GM03348 (cell line): ENCODE measurements around the gene MRAP.
"Not testable (repeated sequence)": the region's sequence is repeated elsewhere in the genome, so short reads cannot be mapped to it uniquely, and the experiment has no call there.

Source experiments
- DNase-seq: peaks from one replicate; pipeline ENCODE4 v3.0.0; 2012; ENCODE audit warnings: low spot score

MRAP gene

DNA sequence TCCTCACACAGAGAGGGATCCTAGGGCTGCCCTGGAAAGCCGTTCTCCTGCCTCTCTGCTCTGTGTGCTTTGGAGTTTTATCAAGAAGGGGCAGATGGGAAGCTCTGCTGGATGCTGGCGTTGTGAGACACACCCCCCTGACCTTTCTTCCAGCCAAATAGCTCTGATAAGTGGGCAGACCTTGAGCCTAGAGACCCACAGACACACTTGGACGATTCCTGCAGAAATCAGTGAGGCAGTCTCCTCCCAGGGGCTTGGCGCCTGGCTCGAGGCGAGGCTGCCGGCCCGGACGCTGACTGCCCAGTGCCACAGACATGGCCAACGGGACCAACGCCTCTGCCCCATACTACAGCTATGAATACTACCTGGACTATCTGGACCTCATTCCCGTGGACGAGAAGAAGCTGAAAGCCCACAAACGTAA, at the start of gene MRAP:
MRAP (plus strand) TSS at position 198 of the 424 bp plus-strand sequence; CDS start at position 315, 117 bp downstream.
- no peak for DNase-seq

DNA sequence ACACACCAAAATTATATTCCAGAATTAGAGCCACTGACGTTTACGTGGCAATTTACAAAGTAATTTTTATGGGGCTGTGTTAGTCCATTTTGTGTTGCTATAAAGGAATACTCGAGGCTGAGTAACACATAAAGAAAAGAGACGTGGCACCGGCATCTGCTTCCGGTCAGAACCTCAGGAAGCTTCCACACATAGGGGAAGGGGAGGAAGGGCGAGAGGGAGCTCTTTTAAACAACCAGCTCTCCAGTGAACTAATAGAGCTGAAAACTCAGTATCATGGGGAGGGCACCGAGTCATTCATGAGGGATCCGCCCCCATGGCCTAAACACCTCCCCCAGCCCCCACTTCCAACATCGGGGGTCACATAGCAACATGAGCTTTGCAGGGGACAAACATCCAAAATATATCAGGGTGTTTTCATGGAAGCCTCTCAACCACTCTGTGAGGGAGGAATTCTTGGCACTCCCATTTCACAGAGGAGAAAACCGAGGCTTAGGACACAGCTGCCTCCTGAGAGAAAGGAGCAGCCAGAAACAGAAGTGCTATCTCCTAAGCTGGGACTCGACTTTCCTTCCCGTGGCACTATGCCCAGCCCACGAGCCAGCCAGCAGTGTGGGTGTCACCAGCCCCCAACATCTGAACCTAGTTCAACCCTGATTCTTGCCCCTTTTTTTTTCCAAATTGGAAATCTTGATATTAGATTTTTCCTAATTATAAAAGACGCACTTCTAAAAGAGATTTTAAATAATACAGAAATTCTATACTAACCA, 49.0 kb upstream of the MRAP start:
- no peak for DNase-seq

DNA sequence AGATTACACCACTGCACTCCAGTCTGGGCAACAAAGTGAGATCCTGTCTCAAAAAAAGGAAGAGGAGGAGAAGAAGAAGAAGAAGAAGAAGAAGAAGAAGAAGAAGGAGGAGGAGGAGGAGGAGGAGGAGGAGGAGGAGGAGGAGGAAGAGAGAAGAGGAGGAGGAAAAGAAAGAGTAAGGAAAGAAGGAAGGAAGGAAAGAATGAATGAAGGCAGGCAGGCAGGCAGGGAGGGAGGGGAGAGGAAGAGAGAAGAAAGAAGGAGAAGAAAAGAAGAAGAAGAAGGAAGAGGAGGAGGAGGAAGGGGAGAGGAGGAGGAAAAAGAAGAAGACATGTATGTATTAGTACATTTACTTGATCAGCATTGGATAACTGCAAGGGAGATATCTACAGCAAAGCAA, 46.5 kb upstream of the MRAP start:
- DNase-seq = no peak

GRCh38 chr21:32253215-32253641, 45.4 kb upstream of the MRAP start:
- DNase-seq = peak; percentile 84

- no peak for DNase-seq
Measured at GRCh38 chr21:32256251-32256650, 42.4 kb upstream of the MRAP start.

DNA sequence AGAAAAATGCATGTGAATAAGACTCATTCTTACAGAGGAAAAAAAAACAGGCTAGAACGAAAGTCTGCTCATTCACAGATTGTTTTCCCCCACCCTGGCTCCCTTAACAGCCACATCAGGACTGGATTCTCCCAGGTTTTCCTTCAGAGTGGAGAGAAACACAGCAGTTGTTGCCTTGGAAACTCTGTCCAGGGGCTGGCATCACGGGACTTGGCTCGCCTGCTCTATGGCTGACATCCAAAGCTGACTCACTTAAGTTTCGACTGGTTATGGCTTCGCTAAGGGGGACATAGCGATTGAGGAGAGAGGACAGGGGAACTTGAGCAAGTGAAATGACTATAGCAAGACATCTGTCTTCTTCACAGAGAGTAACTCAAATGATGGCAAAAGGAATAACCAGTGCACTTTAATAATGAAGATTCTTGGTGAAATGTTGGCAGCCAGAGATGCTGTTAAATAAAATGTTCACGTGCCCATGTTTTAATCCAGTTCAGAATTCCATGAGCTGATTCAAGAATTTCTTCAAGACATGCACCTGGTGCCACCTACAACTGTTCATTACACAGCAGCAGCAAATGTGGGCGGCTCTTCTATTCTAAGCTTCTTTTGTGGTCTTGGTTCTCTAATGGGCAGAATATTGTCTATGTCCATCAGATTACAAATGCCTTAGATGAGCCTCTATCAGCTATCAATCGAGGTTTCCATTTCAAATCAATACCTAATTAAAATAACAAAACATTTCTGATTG, 41.6 kb upstream of the MRAP start:
- peak; percentile 85 for DNase-seq

DNA sequence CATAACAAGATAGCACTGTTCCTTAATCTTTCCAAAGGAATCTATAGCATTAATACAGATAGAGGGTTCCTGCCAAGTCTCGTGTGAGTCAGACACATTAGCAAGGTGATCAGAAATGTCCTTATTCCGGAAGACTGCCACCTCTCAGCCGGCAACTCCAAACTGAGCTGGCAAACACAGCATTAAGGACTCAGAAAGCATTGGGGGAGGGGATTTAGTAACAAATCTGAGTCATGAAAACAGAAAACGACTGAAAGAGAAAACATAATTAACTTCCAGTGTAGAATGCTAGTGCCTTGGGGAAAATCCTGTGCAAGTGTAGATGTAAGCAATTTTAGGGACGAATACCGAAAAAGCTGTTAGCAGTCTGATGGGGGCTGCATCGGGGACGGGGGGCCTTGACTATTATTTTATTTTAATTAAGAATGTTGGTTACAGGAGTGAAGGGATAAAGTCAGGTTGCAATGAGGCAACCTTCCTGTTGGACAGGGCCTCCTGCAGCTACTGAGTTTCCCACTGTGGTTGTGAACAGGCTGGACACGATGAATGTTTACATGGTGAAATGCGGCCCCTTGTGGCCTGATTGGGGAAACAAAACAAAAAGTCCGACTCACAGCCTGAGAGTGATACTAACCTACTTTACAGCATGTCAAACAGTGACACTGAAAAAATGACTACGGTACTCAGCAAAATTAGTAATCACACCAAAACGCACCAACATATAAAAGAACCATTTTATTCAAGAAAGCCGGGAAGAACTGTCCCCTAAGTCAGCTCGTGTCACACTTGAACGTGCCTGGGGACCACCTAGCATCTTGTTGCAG, 40.5 kb upstream of the MRAP start:
- peak; percentile 84 for DNase-seq

- DNase-seq = not testable (repeated sequence)
Measured at GRCh38 chr21:32258786-32259048, 39.9 kb upstream of the MRAP start.

GRCh38 chr21:32260130-32260529, 38.5 kb upstream of the MRAP start:
- DNase-seq = no peak

GRCh38 chr21:32261929-32262328, 36.7 kb upstream of the MRAP start:
- no peak for DNase-seq

- DNase-seq = not testable (repeated sequence)
Measured at GRCh38 chr21:32265321-32265720, 33.3 kb upstream of the MRAP start.

- no peak for DNase-seq
Measured at GRCh38 chr21:32270748-32271147, 27.9 kb upstream of the MRAP start.

GRCh38 chr21:32276671-32277070, 22.0 kb upstream of the MRAP start:
- no peak for DNase-seq

DNA sequence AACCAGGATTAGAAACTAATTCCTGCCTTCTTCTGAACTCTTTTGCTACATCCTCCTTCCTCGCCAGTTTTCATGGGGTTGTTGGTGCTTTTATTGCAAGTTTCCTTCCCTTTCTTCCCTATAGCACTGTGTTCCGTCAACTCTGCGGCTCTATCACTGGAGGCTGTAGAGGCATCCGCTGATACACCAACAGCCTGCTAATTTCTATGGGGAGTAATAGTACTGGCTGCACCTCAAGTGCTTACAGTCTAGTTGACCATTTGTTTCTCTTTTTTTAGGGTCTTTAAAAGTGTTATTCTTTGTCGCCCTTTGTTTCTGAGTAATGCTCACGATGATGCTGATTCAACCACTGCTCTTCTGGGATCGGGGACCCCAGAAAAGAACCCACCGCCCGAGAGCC, 20.6 kb upstream of the MRAP start:
- DNase-seq = no peak

DNA sequence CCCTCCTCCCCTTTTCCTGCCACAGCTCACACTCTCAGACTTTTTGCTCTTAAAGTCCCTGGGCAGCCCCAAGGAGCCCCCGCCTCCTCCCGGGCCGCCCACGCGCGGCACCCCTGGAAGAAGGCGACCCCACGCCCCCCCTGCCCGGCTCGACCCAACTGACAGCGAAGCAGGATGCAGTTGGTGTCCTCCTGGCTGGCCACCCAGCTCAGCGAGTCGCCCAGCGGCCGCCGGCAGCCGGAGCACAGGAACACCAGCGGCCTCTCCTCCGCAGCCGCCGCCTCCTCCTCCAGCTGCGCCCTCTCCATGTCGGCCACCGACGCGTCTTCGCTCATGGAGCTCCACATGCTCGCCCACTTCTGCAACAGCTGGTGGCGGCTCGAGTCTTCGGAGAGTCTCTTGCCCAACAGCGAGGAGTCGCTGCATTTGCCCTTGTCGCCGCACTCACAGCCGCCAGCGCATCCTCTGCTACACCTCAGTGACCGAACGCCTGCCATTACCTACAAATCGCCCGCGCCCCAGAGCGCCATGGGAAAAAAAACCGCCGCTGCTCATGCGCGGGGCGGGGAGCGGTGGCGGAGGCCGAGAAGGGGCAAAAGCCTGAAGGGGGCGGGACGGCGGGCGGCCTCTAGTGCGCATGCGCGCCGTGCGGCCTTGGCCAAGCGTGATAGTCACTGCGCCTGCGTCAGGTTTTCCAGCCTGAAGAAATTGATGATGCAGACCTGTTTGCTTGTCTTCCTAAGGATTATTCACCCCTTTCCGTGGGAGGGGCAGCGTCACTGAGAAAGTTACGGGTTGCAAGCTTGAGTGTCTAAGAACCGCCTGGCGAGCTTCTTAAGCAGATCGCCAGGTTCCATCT, 19.9 kb upstream of the MRAP start, which contains the start of gene MIS18A:
MIS18A (minus strand) TSS at position 532 of the 859 bp plus-strand sequence; CDS start at position 497, 35 bp downstream.
- peak; percentile 99 for DNase-seq

DNA sequence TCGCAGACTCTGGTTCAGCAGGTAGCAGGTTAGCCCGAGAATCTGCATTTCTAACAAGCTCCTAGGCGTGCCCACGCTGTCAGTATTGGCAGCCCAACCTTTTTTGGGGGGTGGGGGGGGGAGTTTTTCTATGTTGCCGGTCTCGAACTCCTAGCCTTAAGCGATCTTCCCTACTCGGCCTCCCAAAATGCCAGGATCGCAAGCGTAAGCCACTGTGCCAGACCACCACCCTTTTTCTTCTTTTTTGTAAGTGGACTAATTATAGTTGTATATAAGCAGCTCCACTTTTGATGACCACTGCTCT, 19.3 kb upstream of the MRAP start:
- DNase-seq = no peak

DNA sequence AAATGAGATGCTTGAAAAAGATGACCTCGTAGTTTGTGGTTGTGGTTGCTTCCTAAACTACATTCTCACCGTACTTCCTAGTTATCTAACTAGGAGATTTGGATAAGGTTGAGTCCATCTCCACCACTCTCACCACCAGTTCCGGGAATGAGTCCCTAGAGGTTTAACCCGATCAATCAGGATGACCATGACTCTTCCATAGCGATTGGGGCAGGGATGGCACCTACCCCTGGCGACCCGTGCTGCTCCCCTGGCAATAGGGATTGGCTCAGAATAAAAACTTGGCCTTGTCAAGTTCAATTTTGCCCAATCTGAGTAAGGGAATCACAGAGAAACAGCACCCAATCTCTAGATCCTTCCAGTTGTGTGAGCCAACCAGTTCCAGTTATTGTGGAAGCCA, 17.1 kb upstream of the MRAP start:
- no peak for DNase-seq

GRCh38 chr21:32282992-32283391, 15.7 kb upstream of the MRAP start:
- no peak for DNase-seq

DNA sequence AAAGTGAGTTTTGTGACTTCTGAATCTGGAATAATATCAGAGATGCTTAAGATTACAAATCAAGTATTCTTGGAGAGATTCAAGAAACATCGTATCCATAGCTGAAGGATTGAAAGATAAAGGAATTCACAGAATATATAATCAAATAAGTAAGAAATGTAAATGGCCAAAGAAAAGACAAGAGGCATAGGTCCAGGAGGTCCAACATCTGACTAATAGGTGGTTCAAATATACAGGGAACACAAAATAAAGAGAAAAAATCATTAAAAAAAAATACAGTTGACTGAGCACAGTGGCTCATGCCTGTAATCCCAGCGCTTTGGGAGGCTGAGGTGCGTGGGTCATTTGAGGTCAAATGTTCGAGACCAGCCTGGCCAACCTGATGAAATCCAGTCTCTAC, 13.2 kb upstream of the MRAP start:
- DNase-seq = no peak

GRCh38 chr21:32297449-32297848, 1.2 kb upstream of the MRAP start:
- no peak for DNase-seq

DNA sequence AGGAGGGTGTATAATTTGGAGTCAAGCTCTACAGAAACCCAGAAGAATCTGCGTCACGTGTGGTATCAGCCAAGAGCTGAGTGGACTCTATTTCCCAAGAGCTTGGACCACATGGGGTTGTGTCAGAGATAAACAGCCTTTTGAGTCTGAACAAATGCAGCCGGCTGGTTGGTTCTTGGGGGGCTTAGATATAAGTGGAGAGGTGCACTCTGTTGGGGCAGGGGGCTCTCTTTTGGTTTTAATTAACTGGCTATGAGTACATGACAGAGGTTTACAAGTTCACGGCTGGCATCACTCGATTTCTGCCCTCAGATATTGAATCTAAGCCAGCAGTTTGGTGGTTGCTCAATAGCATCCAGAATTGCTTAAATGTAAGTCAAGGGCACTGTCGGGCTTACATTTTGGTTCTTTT, 501 bp upstream of the MRAP start:
- DNase-seq = no peak

DNA sequence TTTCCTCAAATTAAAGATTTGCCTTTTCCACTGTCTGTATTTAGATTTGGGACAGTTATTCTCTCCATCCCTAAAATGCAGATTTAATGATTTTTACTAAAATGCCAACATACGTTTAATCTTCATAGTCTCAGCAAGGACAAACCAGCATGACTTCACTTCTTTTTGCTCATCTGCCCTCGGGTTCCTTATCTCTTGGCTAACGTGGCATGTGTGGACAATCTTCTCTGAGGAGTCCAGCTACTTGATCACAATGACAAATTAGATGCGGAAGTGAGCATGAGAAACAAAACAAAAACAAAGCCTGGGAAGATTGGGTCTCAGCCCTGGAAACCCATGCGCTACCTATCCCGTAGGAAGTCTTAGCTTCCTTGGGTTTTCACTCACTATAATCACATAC, 1.0 kb downstream of the MRAP start:
- no peak for DNase-seq
